K562 (cell line): ENCODE measurements around the gene RSRC1. TPM values are rescaled to one million over a fixed set of nuclear protein-coding genes. Genes with fewer than 3 reads are reported as not detected.
A peak's percentile ranks its signal among the peaks of the same experiment; 100 is the strongest.

Source experiments
- BRF2 ChIP-seq: IDR thresholded peaks from 3 replicates; pipeline ENCODE4 v1.6.1; 2011; ENCODE audit warnings: borderline replicate concordance, mild to moderate bottlenecking; ENCODE audit not compliant: insufficient read length, insufficient read depth
- CHAMP1 ChIP-seq: fragments of 450-650 bp; IDR thresholded peaks from 2 replicates; pipeline ENCODE4 v1.6.1; 2016; ENCODE audit warnings: mild to moderate bottlenecking
- CLOCK ChIP-seq: fragments of 250-450 bp; sonication (Bioruptor Pico); IDR thresholded peaks from 2 replicates; pipeline ENCODE4 v1.4.0; 2020; ENCODE audit warnings: mild to moderate bottlenecking, moderate library complexity, borderline replicate concordance
- NFE2 ChIP-seq: IDR thresholded peaks from 2 replicates; pipeline ENCODE4 v1.6.1; 2014; ENCODE audit warnings: antibody characterized with exemption, low read depth
- REST ChIP-seq, 2 experiments: fragments of 450-650 bp; formaldehyde crosslinking in 1 of 2; IDR thresholded peaks; 2 replicates each; pipeline versions ENCODE4 v1.4.0 to v1.6.1; 2014 to 2020; ENCODE audit warnings: mild to moderate bottlenecking in 2 of 2, borderline replicate concordance in 1 of 2, low read depth in 1 of 2
- TRIM24 ChIP-seq, 2 experiments: fragments of 450-650 bp; IDR thresholded peaks; 2 replicates each; pipeline ENCODE4 v1.6.1; 2016
- TRIM28 ChIP-seq: fragments of 450-650 bp; IDR thresholded peaks from 2 replicates; pipeline ENCODE4 v1.6.1; 2017
- YBX1 ChIP-seq: fragments of 450-650 bp; IDR thresholded peaks from 2 replicates; pipeline ENCODE4 v1.7.1; 2016; ENCODE audit warnings: mild to moderate bottlenecking
- ZBED1 ChIP-seq: IDR thresholded peaks from 2 replicates; pipeline ENCODE4 v1.6.1; 2014
- ZNF280A ChIP-seq: fragments of 450-650 bp; IDR thresholded peaks from 2 replicates; pipeline ENCODE4 v1.6.1; 2018; ENCODE audit warnings: mild to moderate bottlenecking, low read depth; ENCODE audit not compliant: partially characterized antibody
- polyA plus RNA-seq, 8 experiments: library from polyadenylated mRNA; depleted of rRNA in 4 of 8; stranded (reverse) in 5 of 8; unstranded in 3 of 8; fragments of >200 nt; fragmentation: Nextera tagmentation in 2 of 8; fragmentation: Illumina TruSeq in 1 of 8; extraction: Ambion mirVana in 2 of 8; extraction: Trizol in 1 of 8; gene quantifications; 2 replicates each; pipeline versions ENCODE4 v1.2.1 to v1.2.3, GENCODE V29; 2011 to 2014; ENCODE audit warnings: inconsistent platforms in 1 of 8, missing spikeins in 1 of 8
- total RNA-seq, 7 experiments: library from RNA; depleted of rRNA in 6 of 7; stranded (reverse); fragments of >200 nt in 6 of 7; fragmentation: Illumina TruSeq in 2 of 7; extraction: Trizol in 2 of 7; gene quantifications; 2 replicates each; pipeline versions ENCODE4 v1.2.1 to v1.2.3, GENCODE V29; 2011 to 2021; ENCODE audit warnings: low replicate concordance in 1 of 7

RSRC1 gene
- total and polyA plus RNA-seq, 9 of the 15 experiments (the other 6 are each of a cell fraction or from before 2014, with no cell fraction given) = 19.3 to 128 (median 75.5) TPM

GRCh38 chr3:158267015-158267414 lies 157.1 kb downstream of the RSRC1 start (continued):
- TF ChIP-seq CLOCK (no peak), ZNF280A (peak; percentile 40), NFE2 (no peak), ZBED1 (no peak), REST (IDR thresholded peaks at IDR 0.05; ENCODE audit: borderline replicate concordance) (0 out of 2 replicates have a peak, but pooled peaks have one; percentile 13), REST (CRISPR knock-in tag; IDR thresholded peaks at IDR 0.05; ENCODE audit: low read depth) (no peak), CHAMP1 (peak; percentile 49; the same call in 1 of the 2 replicates), YBX1 (no peak), BRF2 (no peak), TRIM24 (IDR thresholded peaks at IDR 0.05) (peak; percentile 52 to 87; a peak in 3 of 4 replicates), TRIM28 (peak; percentile 97)
